BLaER1 (cell line): ENCODE data around the gene PUM1.

Source experiments
- H3K27ac ChIP-seq: shearing (Covaris generic); formaldehyde crosslinking; 2 replicates; pipeline ENCODE4 v1.8.1; 2022
- H3K27me3 ChIP-seq: shearing (Covaris generic); formaldehyde crosslinking; 2 replicates; pipeline ENCODE4 v1.8.1; 2022
- H3K36me3 ChIP-seq: shearing (Covaris generic); formaldehyde crosslinking; 2 replicates; pipeline ENCODE4 v1.8.1; 2022
- H3K4me1 ChIP-seq: shearing (Covaris generic); formaldehyde crosslinking; 2 replicates; pipeline ENCODE4 v1.8.1; 2022
- H3K4me2 ChIP-seq: shearing (Covaris generic); formaldehyde crosslinking; 2 replicates; pipeline ENCODE4 v1.8.1; 2022
- H3K4me3 ChIP-seq: shearing (Covaris generic); formaldehyde crosslinking; 2 replicates; pipeline ENCODE4 v1.8.1; 2022
- H3K9ac ChIP-seq: shearing (Covaris generic); formaldehyde crosslinking; 2 replicates; pipeline ENCODE4 v1.8.1; 2022
- H3K9me3 ChIP-seq: shearing (Covaris generic); formaldehyde crosslinking; 2 replicates; pipeline ENCODE4 v1.8.1; 2022
- H4K20me1 ChIP-seq: shearing (Covaris generic); formaldehyde crosslinking; 2 replicates; pipeline ENCODE4 v1.8.1; 2022
- Cebpa-rat ChIP-seq: shearing (Covaris generic); IDR thresholded peaks from 2 replicates; pipeline ENCODE4 v1.8.1; 2022

The PUM1 gene

GRCh38 chr1:30896905-30897304 lies 168.6 kb downstream of the PUM1 start:
- H3K4me1 ChIP-seq, result 0 out of 2 replicates have a peak, but pooled peaks cover 11% of the 10 kb centered on the region
- H3K9me3 ChIP-seq, result no peaks in the 10 kb centered on the region
- no peaks in the 10 kb centered on the region for H3K36me3 ChIP-seq
- no peak overlapping the region for H3K4me3 ChIP-seq
- peaks cover 78% of the 10 kb centered on the region for H3K27me3 ChIP-seq
- H3K9ac ChIP-seq, result no peak overlapping the region
- H4K20me1 ChIP-seq, result peaks cover 73% of the 10 kb centered on the region
- no peak overlapping the region for H3K4me2 ChIP-seq
- H3K27ac ChIP-seq, result no peak overlapping the region
- no peak for TF ChIP-seq Cebpa-rat

- Histone ChIP-seq H3K4me2 (no peak overlapping the region), H3K9me3 (no peaks in the 10 kb centered on the region), H3K9ac (no peak overlapping the region), H3K36me3 (no peaks in the 10 kb centered on the region), H3K27ac (no peak overlapping the region), H3K4me1 (0 out of 2 replicates have a peak, but pooled peaks cover 11% of the 10 kb centered on the region), H3K27me3 (peaks cover 79% of the 10 kb centered on the region), H4K20me1 (peaks cover 73% of the 10 kb centered on the region), H3K4me3 (no peak overlapping the region)
- TF ChIP-seq Cebpa-rat, result no peak
These were observed 169.4 kb downstream of the PUM1 start for GRCh38 chr1:30895944-30896660.

- Histone ChIP-seq H3K36me3 (no peaks in the 10 kb centered on the region), H4K20me1 (peaks cover 73% of the 10 kb centered on the region), H3K9ac (no peak overlapping the region), H3K27ac (no peak overlapping the region), H3K4me3 (no peak overlapping the region), H3K27me3 (peaks cover 80% of the 10 kb centered on the region), H3K9me3 (no peaks in the 10 kb centered on the region), H3K4me2 (no peak overlapping the region), H3K4me1 (0 out of 2 replicates have a peak, but pooled peaks cover 11% of the 10 kb centered on the region)
- TF ChIP-seq Cebpa-rat, result no peak
These were observed 170.1 kb downstream of the PUM1 start for GRCh38 chr1:30895382-30895943.

GRCh38 chr1:30894508-30894973 lies 171.0 kb downstream of the PUM1 start:
- Histone ChIP-seq H3K9ac (no peak overlapping the region), H3K4me1 (0 out of 2 replicates have a peak, but pooled peaks cover 11% of the 10 kb centered on the region), H3K27ac (no peak overlapping the region), H3K27me3 (peaks cover 80% of the 10 kb centered on the region), H3K36me3 (no peaks in the 10 kb centered on the region), H3K4me3 (no peak overlapping the region), H3K4me2 (no peak overlapping the region), H3K9me3 (no peaks in the 10 kb centered on the region), H4K20me1 (peaks cover 71% of the 10 kb centered on the region)
- TF ChIP-seq Cebpa-rat, result no peak

- no peak overlapping the region for H3K9ac ChIP-seq
- H4K20me1 ChIP-seq, result peaks cover 71% of the 10 kb centered on the region
- peaks cover 80% of the 10 kb centered on the region for H3K27me3 ChIP-seq
- H3K4me3 ChIP-seq, result no peak overlapping the region
- no peak overlapping the region for H3K4me2 ChIP-seq
- H3K36me3 ChIP-seq, result no peaks in the 10 kb centered on the region
- no peak for TF ChIP-seq Cebpa-rat
- peaks cover 5% of the 10 kb centered on the region for H3K4me1 ChIP-seq
- no peaks in the 10 kb centered on the region for H3K9me3 ChIP-seq
- no peak overlapping the region for H3K27ac ChIP-seq
These were observed 171.6 kb downstream of the PUM1 start for GRCh38 chr1:30893776-30894507.

- Histone ChIP-seq H4K20me1 (peaks cover 71% of the 10 kb centered on the region), H3K9ac (no peak overlapping the region), H3K36me3 (no peaks in the 10 kb centered on the region), H3K27ac (no peak overlapping the region), H3K9me3 (no peaks in the 10 kb centered on the region), H3K4me1 (peaks cover 13% of the 10 kb centered on the region), H3K4me3 (no peak overlapping the region), H3K27me3 (peaks cover 80% of the 10 kb centered on the region), H3K4me2 (no peak overlapping the region)
- TF ChIP-seq Cebpa-rat, result no peak
These were observed 172.8 kb downstream of the PUM1 start for GRCh38 chr1:30892671-30893073.

GRCh38 chr1:30891227-30891552 lies 174.3 kb downstream of the PUM1 start:
- H3K4me1 ChIP-seq, result peaks cover 18% of the 10 kb centered on the region
- H3K27ac ChIP-seq, result no peak overlapping the region
- H3K4me2 ChIP-seq, result no peak overlapping the region
- peaks cover 71% of the 10 kb centered on the region for H4K20me1 ChIP-seq
- H3K9ac ChIP-seq, result no peak overlapping the region
- H3K27me3 ChIP-seq, result peaks cover 80% of the 10 kb centered on the region
- H3K4me3 ChIP-seq, result no peak overlapping the region
- H3K9me3 ChIP-seq, result no peaks in the 10 kb centered on the region
- no peaks in the 10 kb centered on the region for H3K36me3 ChIP-seq
- no peak for TF ChIP-seq Cebpa-rat

GRCh38 chr1:30890502-30891226 lies 174.9 kb downstream of the PUM1 start:
- H4K20me1 ChIP-seq, result peaks cover 75% of the 10 kb centered on the region
- TF ChIP-seq Cebpa-rat, result no peak
- H3K36me3 ChIP-seq, result no peaks in the 10 kb centered on the region
- H3K9ac ChIP-seq, result no peak overlapping the region
- H3K27me3 ChIP-seq, result peaks cover 81% of the 10 kb centered on the region
- no peak overlapping the region for H3K4me3 ChIP-seq
- H3K9me3 ChIP-seq, result no peaks in the 10 kb centered on the region
- H3K4me1 ChIP-seq, result peaks cover 23% of the 10 kb centered on the region
- H3K27ac ChIP-seq, result no peak overlapping the region
- no peak overlapping the region for H3K4me2 ChIP-seq

GRCh38 chr1:30889511-30889910 lies 176.0 kb downstream of the PUM1 start:
- Histone ChIP-seq H3K4me2 (no peak overlapping the region), H3K9me3 (no peaks in the 10 kb centered on the region), H3K9ac (no peak overlapping the region), H3K36me3 (no peaks in the 10 kb centered on the region), H3K4me3 (no peak overlapping the region), H3K27me3 (peaks cover 83% of the 10 kb centered on the region), H3K4me1 (peaks cover 28% of the 10 kb centered on the region), H4K20me1 (peaks cover 75% of the 10 kb centered on the region), H3K27ac (no peak overlapping the region)
- TF ChIP-seq Cebpa-rat, result no peak

GRCh38 chr1:30888975-30889374 lies 176.5 kb downstream of the PUM1 start:
- no peak overlapping the region for H3K27ac ChIP-seq
- no peaks in the 10 kb centered on the region for H3K36me3 ChIP-seq
- H3K9ac ChIP-seq, result no peak overlapping the region
- H3K4me3 ChIP-seq, result no peak overlapping the region
- no peaks in the 10 kb centered on the region for H3K9me3 ChIP-seq
- peak overlapping the region; percentile 69 for H3K4me2 ChIP-seq
- peaks cover 31% of the 10 kb centered on the region for H3K4me1 ChIP-seq
- peaks cover 80% of the 10 kb centered on the region for H4K20me1 ChIP-seq
- no peak for TF ChIP-seq Cebpa-rat
- peaks cover 88% of the 10 kb centered on the region for H3K27me3 ChIP-seq
